ENCODE data around the gene CARMIL1. TPM values are rescaled to one million over a fixed set of nuclear protein-coding genes. Genes with fewer than 3 reads are reported as not detected.

Gene CARMIL1
- total RNA-seq, 4 donors from 2014 or later = 13.9 to 47.6 (median 30.4) TPM

DNA sequence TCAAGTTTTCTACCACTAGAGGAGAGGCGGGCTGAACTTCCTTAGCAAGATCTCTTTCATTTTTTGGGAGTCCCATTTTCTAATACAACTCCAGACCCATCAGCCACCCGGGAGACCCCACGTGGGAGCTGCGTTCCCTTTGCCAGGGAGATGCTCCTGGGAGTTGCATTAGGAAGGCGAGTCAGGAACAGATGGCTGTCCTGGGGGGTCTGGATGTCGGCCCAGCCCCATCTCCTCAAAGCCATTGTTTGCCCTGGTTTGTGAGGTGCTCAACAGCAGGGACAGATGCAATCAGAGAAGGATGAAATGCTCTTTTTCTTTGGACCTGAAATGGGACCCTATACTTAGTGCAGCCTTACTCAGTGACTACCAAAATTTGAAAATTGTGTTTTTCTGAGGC is 39.4 kb downstream of the CARMIL1 start:
- TF ChIP-seq, protein P1, sequence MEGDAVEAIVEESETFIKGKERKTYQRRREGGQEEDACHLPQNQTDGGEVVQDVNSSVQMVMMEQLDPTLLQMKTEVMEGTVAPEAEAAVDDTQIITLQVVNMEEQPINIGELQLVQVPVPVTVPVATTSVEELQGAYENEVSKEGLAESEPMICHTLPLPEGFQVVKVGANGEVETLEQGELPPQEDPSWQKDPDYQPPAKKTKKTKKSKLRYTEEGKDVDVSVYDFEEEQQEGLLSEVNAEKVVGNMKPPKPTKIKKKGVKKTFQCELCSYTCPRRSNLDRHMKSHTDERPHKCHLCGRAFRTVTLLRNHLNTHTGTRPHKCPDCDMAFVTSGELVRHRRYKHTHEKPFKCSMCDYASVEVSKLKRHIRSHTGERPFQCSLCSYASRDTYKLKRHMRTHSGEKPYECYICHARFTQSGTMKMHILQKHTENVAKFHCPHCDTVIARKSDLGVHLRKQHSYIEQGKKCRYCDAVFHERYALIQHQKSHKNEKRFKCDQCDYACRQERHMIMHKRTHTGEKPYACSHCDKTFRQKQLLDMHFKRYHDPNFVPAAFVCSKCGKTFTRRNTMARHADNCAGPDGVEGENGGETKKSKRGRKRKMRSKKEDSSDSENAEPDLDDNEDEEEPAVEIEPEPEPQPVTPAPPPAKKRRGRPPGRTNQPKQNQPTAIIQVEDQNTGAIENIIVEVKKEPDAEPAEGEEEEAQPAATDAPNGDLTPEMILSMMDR (IDR thresholded peaks at IDR 0.05; ENCODE audit: low read depth) = no peak

GRCh38 chr6:25320459-25320858 is 41.3 kb downstream of the CARMIL1 start:
- TF ChIP-seq, protein P1 (IDR thresholded peaks at IDR 0.05; ENCODE audit: low read depth) = no peak

DNA sequence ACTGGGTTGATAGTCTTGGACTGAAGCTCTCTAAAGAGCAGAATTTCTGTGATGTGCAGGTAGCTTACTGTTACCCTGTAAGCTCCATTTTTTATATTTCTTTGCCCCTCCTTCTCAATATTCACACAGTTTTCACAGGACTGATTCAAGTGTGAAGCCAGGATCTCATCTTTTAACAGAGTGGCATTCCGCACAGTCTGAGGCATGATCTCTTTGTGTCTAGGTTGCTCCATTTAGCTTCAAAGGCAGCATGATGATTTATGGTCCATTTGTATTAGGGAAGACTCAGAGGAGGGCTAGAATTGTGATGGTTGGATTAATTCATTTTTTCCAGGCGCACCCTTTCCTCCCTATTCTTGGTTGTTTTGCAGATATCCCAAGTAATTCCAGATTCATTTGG is 43.5 kb downstream of the CARMIL1 start:
- TF ChIP-seq, protein P1 (IDR thresholded peaks at IDR 0.05; ENCODE audit: low read depth) = no peak

- TF ChIP-seq, protein P1 (IDR thresholded peaks at IDR 0.05; ENCODE audit: low read depth) = no peak
Observed at GRCh38 chr6:25324066-25324762, 45.0 kb downstream of the CARMIL1 start.

DNA sequence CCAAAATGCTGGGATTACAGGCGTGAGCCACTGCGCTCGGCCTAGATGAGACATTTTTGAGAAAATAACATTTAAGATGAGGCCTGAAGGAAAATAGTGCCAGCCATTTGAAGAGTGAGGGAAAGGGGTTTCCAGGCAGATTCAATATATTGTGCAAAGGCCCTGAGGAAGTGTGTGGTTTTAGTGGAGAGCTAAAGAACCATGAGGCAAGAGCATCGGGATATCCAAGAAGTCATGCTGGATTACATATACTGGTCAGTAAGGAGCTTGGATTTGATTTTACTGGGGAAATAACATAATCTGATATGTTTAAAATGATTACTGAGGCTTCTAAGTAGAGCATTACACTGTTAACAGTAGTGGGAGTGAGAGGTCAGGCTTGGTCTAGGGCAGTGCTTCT is 47.0 kb downstream of the CARMIL1 start:
- TF ChIP-seq, protein P1 (IDR thresholded peaks at IDR 0.05; ENCODE audit: low read depth) = no peak

GRCh38 chr6:25326960-25327359 is 47.8 kb downstream of the CARMIL1 start:
- TF ChIP-seq, protein P1 (IDR thresholded peaks at IDR 0.05; ENCODE audit: low read depth) = no peak

GRCh38 chr6:25327432-25327831 is 48.3 kb downstream of the CARMIL1 start:
- TF ChIP-seq, protein P1 (IDR thresholded peaks at IDR 0.05; ENCODE audit: low read depth) = no peak

Measured in subcutaneous adipose tissue (tissue), 4 donors.